ENCODE measurements around the gene PCBP3. TPM values are rescaled to one million over a fixed set of nuclear protein-coding genes. Genes with fewer than 3 reads are reported as not detected.

Gene PCBP3
- total RNA-seq, 1 donor from 2014 or later: 2.5 TPM

GRCh38 chr21:45908536-45909237 lies 265.2 kb downstream of the PCBP3 start:
- Mint-ChIP-seq H3K4me3 (ENCODE audit: unreplicated experiment) (no peak overlapping the region), H3K36me3 (ENCODE audit: low read depth, unreplicated experiment) (no peaks in the 10 kb centered on the region), H3K4me1 (ENCODE audit: unreplicated experiment) (no peaks in the 10 kb centered on the region), H3K27me3 (ENCODE audit: unreplicated experiment) (peaks cover 2% of the 10 kb centered on the region), H3K27ac (ENCODE audit: unreplicated experiment) (no peak overlapping the region), H3K9me3 (ENCODE audit: unreplicated experiment) (no peaks in the 10 kb centered on the region)
- TF ChIP-seq CTCF (IDR thresholded peaks at IDR 0.05; ENCODE audit: unreplicated experiment): no peak
- no peak for DNase-seq (ENCODE audit: low spot score)

- no peak overlapping the region for H3K27ac Mint-ChIP-seq (ENCODE audit: unreplicated experiment)
- H3K4me1 Mint-ChIP-seq (ENCODE audit: unreplicated experiment): no peaks in the 10 kb centered on the region
- H3K4me3 Mint-ChIP-seq (ENCODE audit: unreplicated experiment): no peak overlapping the region
- no peaks in the 10 kb centered on the region for H3K9me3 Mint-ChIP-seq (ENCODE audit: unreplicated experiment)
- H3K27me3 Mint-ChIP-seq (ENCODE audit: unreplicated experiment): peaks cover 2% of the 10 kb centered on the region
- TF ChIP-seq CTCF (IDR thresholded peaks at IDR 0.05; ENCODE audit: unreplicated experiment): no peak
- H3K36me3 Mint-ChIP-seq (ENCODE audit: low read depth, unreplicated experiment): no peaks in the 10 kb centered on the region
- DNase-seq (ENCODE audit: low spot score): no peak
These were observed 265.9 kb downstream of the PCBP3 start for GRCh38 chr21:45909238-45909988.

GRCh38 chr21:45910155-45910547 lies 266.6 kb downstream of the PCBP3 start:
- Mint-ChIP-seq H3K27me3 (ENCODE audit: unreplicated experiment) (peaks cover 4% of the 10 kb centered on the region), H3K4me1 (ENCODE audit: unreplicated experiment) (no peaks in the 10 kb centered on the region), H3K9me3 (ENCODE audit: unreplicated experiment) (no peaks in the 10 kb centered on the region), H3K4me3 (ENCODE audit: unreplicated experiment) (no peak overlapping the region), H3K36me3 (ENCODE audit: low read depth, unreplicated experiment) (no peaks in the 10 kb centered on the region), H3K27ac (ENCODE audit: unreplicated experiment) (no peak overlapping the region)
- no peak for TF ChIP-seq CTCF (IDR thresholded peaks at IDR 0.05; ENCODE audit: unreplicated experiment)
- no peak for DNase-seq (ENCODE audit: low spot score)

- no peak for DNase-seq (ENCODE audit: low spot score)
- Mint-ChIP-seq H3K9me3 (ENCODE audit: unreplicated experiment) (no peaks in the 10 kb centered on the region), H3K4me3 (ENCODE audit: unreplicated experiment) (no peak overlapping the region), H3K4me1 (ENCODE audit: unreplicated experiment) (no peaks in the 10 kb centered on the region), H3K27ac (ENCODE audit: unreplicated experiment) (no peak overlapping the region), H3K27me3 (ENCODE audit: unreplicated experiment) (peaks cover 4% of the 10 kb centered on the region), H3K36me3 (ENCODE audit: low read depth, unreplicated experiment) (no peaks in the 10 kb centered on the region)
- TF ChIP-seq CTCF (IDR thresholded peaks at IDR 0.05; ENCODE audit: unreplicated experiment): no peak
These were observed 267.2 kb downstream of the PCBP3 start for GRCh38 chr21:45910548-45911221.
